ENCODE measurements around the gene KCNE4.
"Not testable (repeated sequence)": the region's sequence is repeated elsewhere in the genome, so short reads cannot be mapped to it uniquely, and the experiment has no call there.

Gene KCNE4

DNA sequence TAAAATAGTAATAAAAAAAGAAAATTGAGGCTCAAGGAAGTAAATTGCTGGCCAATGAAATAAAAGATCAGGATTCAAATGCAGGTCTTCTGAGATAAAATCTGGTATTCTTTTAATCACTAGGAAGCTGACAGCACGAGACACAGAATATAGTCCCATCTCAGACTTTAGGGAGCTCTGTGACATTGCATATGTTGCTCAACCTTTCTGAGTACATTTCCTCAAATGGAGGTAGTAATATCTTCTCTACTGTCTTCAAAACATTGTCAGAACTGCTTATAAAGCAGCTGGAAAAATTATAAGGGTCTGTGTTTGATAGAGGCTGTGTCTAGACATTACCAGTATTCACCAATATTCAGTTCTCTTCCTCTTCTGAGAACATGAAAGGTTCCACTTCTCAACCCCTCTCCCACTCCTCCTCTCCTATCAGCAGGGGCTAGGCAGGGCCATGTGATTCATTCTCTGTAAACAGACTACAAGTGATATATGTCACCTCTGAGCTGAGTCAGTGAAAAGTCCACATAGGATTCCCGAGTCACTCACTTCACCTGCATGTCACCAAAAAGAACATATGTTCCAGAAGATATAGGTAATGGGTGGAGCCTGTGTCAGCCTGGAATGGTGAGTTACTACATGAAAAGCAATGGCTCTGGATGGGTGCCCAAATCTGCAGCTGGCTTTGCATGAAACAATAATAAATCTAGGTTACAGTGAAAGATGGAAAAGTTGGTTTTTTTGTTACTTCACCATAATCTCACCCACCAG lies 7.1 kb downstream of the KCNE4 start:
- DNase-seq: peak; percentile 58

DNA sequence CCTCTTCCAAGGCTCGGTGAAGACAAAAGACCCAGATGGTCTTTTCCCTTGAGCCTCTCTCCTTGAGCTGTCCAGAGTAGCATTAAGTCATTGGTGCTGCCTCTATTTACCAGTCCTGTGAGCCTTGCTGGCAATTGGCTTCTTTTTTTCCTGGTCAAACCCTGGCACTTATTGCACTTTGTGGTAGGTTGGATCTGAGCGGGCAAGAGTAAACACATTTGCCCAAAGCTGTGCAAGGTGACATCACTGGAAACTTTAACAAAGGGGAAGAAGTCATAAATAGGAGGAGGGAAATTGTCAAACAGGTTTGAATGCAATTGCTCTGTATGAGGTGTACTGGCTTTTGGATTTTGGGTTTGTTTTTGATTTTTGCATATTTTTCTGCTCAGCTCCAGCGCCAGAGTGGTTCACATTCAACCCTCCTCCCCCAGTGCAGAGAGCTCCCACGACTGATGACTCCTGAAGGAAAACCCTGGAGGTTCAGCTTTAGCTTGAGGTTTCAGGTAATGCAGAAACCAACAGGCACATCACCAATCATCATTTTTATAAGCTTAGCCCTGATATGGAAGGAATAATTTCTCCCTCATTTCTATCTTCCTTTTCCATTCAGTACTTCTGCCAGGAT lies 8.3 kb downstream of the KCNE4 start:
- peak; percentile 15 for DNase-seq

DNA sequence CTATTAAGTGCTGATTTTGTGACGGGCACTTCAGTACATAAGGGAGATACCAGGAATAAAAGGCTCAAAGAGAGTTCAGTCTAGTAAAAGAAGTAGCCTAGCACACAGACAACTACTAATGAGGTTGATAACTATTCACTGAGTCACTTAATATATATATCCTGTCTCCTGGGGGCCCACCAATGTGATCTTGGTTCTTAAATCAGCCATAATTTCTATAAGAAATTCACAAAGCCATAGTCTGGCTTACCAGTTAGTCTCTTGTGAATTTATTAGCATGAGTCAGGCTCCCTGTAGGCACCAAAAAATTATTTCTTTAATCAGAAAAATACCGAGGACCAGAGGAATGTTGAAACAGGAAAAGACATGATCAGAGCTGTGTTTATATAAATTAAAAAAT lies 10.4 kb downstream of the KCNE4 start:
- DNase-seq: no peak

DNA sequence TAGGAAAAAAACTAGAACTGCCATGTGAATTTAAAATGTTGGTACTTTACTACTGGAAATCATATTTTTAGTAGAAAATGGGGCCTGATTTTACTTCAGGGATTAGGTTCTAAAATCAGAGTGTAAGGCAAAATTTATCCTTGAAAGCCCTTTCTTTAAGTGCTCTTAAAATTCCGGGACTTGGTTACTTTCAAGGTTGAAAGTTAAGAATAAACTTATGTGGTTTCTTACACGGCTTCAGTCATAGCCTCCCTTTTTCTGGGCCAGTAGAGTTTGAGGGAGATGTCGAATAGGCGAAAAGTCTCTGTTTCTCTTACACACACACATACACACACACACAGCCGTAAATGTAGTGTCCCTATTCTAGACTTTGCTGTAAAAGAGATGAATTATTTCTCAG lies 13.1 kb downstream of the KCNE4 start:
- no peak for DNase-seq

DNA sequence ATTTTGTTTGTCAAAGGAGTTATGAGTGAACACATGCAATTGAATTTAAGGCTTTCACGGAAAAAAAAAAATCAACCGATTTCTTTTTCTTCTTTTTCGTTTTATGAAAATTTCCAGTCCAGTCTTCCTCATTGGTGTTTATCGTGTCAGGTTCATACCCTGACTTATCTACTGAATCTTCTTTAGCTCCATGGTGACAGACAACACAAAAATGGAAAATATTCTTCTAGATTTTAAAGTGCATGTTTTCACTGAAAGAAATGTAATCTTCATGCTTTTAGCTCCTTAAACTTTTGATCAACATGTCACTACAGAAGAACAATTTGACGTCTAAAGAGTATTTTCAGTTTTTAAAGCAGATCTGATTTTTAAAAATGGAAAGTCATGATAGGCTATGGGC lies 14.7 kb downstream of the KCNE4 start:
- no peak for DNase-seq

DNA sequence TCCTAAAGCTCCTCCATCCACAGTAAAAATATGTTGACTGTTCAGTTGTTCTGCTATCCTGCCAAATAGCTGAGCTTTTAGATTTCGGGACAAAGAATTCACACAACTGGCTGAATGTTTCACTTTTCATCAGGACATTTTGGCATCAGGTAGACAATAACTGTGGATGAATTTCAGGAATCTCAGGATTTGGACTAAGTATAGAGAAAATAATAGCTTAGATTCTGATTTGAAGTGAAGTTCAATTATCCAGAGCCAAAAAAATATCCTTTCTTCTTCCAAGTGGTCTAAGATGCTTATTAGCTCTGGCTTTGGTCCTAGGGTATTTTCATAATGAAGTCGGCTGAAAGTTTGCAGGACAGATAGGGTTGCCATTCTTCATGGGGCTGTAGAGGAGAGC lies 16.1 kb downstream of the KCNE4 start:
- DNase-seq: no peak

DNA sequence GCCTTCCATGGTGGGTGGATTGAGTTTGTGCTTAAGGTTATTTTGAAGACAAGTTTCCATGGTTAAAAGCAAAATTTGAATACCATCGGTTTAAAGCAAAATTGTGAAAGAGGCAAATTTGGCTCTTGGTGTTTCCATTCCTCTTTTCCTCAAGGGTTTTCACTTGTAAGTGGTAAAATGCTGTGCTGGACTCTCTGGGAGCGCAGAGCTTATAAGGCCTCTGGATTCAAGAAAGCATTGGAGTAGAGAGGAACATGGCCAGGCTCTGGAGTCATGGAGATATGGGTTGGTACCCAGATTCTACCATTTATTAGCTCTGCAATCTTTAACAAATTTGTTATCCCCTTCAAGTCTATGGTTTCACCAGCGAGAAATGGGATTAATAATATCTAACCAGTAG lies 17.5 kb downstream of the KCNE4 start:
- no peak for DNase-seq

DNA sequence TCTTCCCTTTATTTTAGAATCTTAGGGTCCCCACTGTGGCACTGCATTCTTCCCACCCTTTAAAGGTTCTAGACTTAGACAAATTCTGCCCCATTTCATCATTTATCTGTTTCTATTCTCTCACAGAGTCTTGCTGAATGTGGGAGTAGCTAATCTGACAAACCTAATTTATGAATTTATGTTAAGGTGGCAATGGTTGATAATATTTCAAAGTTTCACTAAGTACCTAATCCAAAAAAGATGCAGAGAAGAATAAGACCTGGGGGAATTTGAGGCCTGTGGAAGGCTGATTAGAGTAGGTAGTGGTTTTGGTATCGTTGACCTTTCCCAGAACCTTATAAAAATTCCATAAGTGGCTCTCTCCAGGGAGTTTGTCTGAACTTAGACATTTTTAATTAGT lies 18.0 kb downstream of the KCNE4 start:
- no peak for DNase-seq

DNA sequence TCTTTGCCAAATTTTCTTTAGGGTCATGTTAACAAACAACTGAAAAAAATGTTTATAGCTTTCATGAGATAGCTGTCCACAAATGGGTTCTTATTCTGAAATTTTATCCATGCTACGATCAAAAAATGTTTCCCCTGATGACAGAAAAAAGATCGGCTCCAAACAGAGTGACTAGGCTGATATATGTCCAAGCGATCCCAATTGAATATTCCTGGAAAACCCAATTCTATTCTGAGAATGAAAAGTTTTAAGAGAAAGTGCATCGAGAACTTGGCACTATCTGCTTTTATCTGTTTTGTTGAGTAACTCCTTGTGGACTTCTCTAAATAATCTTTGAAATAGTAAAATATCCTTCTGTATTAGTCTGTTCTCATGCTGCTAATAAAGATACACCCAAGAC lies 19.1 kb downstream of the KCNE4 start:
- no peak for DNase-seq

DNA sequence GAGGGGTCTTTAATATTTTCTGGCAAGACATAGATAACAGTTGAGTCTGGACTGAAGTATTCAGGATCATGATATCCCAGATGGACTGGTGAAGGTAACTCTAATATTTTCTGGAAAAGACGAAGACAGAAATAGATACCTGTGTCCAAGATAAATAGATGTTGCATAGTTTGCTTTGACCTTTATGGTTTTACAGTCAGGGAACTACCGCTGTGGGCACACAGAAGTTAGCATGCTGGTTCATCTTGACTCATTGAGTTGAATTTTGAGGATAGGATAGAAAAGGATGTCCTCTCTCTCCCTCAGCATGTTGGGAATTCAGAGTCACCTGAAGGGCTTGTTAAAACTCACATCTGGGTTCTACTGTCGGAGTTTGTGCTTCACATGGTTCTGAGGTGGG lies 20.8 kb downstream of the KCNE4 start:
- no peak for DNase-seq

DNA sequence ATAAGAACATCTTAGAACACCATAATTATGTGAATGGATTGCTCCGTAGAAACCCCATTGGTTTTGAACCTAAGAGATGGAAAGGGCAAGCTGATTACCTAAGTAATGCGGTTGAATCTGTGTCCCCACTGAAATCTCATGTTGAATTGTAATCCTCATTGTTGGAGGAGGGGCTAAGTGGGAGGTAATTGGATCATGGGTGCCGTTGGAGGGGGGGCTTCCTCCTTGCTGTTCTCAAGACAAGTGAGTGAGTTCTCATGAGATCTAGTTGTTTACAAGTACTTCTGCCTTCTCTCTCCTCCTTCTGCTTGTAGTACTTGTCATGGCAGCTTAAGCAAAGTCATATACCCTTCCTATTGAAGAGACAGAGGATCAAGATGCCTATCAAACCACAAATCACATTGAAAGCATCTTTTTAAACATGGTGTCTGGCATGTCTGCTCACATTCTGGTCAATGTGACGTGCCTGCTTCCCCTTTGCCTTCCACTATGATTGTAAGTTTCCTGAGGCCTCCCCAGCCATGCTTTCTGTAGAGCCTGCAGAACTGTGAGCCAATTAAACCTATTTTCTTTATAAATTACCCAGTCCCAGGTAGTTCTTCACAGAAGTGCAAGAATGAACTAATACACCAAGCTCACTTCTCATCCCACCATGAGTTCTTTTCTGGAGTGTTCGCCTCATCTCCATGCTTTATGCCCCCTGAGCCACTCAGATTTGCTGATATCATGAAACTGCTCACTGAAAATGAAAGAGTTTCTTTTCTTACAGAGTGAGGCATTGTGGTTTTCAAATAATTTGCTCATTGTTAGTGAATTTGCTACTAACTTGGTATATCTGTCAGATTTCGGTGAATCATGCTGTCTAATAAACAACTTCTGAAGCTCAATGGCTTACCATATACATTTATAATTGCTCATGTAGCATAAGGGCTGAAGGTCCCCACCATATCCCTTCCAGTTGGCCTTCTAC lies 23.6 kb downstream of the KCNE4 start:
- DNase-seq: no peak

DNA sequence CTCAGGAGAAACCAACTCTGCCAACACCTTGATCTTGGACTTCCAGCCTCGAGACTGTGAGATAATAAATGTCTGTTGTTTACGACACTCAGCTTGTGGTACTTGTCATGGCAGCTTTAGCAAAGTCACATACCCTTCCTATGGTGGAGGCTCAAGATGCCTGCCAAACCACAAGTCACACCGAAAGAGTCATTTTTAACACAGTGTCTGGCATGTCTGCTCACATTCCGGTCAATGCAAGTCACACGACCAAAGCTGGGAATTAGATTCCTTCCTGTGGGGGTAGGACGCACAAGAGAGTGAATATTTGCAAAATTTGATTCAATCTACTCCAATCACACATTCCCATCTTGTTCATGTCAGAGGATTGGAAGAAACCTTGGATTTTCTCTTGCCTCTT lies 24.6 kb downstream of the KCNE4 start:
- DNase-seq: no peak

DNA sequence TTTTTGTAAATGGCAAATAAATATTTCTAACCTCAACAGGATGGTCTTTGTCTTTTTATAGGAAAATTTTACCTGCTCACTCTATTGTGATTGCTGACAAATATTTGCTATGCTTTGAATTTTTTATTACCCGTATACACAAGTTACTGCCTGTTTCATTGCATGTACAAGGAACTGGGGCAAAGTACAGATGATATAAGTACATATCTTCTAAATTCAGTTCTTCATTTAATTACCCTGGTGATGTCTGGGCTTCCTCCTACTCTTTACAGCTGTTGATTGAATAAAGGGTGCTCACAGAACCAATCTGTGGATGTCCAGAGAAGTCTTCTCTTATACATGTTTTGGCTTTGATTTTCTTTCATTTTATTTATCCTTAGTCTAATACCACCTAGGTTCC lies 26.5 kb downstream of the KCNE4 start:
- no peak for DNase-seq

DNA sequence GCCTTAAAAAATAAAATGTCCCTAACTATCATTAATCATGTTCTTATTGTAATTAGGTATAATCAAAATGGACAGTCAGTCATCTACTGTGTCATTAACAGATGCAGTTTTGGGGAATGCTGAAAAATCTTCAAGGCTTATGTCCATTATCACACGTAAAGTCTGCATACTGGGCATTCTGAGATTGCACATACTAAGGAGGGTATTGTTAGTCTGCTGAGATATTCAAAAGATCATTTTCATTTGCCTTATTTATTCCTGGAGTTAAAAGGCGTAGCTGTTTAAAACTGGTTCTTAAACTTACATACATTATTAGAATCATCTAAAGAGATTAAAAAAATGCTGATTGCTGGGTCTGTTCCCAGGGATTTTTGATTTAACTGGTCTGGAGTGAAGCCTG lies 27.4 kb downstream of the KCNE4 start:
- no peak for DNase-seq

DNA sequence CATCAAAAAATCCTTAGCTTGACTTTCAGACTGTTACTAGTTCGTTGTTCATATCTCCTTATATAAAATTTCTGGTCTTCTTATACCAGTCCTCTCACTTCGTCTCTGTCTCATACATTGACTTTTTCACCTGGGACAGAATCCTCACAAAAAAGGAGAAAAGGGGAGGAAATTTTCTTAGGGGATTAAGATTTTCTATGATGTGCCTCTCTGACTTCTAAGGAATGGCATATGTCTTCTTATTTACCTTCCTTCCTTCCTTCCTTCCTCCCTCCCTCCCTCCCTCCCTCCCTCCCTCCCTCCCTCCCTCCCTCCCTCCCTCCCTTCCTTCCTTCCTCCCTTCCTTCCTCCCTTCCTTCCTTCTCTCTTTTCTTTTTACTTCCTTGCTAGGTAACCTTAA lies 27.9 kb downstream of the KCNE4 start:
- no peak for DNase-seq

DNA sequence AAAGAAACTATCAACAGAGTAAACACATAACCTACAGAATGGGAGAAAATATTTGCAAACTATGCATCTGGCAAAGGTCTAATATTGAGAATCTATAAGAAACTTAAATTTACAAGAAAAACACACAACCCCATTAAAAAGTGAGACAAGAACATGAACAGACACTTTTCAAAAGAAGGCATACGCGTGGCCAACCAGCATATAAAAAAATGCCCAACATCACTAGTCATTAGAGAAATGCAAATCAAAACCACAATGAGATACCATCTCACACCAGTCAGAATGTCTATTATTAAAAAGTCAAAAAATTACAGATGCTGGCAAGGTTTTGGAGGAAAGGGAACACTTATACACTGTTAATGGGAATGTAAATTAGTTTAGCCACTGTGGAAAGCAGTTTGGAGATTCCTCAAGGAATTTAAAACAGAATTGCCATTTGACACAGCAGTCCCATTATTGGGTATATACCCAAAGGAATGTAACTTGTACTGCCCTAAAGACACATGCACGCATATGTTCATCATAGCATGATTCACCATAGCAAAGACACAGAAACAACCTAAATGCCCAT lies 28.9 kb downstream of the KCNE4 start:
- DNase-seq: not testable (repeated sequence)

DNA sequence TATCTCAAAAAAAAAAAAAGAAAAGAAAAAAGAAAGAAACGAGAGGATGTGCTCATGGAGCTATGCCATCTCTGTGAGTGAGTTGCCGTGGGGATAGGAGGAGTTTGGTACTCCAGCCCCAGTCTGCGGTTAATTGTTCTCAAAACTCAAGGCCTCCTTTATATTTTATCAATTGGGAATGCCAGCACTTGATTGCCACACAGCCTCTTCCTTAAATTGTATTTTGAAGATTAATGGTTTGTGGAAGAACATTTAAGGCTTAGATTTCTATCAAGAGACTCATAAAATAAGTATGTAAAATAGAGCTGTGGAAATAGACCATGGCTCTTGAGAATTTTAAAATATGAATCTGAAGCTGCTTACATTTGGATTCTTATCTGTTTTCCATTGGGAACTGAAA lies 29.8 kb downstream of the KCNE4 start:
- DNase-seq: no peak

DNA sequence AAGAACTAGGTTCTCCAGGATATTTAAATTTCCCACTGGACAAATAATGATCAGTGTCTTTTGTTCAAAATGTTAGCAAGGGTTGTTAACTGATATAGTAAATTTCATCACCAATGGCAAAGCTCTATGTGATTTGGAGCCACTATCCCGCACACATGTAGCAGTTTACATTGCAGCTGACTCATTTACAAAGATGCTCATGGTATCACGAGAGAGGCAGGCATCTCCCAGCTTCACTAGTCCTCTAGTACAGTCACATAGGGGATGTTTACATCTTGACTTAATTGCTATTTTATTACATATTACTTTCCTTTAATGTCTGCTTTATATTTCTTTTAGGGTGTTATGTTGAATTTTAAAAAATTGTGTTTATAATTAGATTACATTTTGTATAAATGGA lies 30.7 kb downstream of the KCNE4 start:
- no peak for DNase-seq

DNA sequence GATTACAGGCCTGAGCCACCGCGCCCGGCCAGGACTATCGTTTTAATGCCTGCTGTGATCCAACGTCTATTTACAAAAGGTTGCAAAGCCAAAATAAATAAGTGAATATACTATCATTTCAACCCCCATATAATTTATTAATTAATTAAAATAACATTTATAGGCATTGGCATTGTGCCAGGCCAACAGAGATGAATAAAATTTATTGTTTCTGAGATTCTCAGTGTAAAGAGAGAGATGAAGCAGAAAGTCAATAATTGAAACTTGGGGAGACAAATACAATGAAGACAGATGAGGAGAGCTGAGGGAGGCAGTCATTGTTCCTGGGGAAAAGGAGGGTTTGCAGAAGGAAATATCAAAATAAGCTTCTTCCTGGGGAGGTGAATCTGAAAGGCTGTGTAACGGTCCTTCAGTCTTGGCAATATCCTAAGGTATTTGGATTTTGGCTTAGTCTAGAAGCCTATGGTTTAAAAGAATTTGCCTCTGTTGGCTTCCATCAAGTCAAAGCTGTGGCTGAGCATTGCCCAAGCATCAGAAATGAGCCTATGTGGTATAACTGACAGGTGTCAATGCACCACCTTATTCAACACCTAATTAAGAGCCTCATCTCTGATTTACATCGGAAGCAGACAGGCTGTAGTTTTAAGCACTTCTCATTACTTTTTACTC lies 31.5 kb downstream of the KCNE4 start:
- DNase-seq: no peak

DNA sequence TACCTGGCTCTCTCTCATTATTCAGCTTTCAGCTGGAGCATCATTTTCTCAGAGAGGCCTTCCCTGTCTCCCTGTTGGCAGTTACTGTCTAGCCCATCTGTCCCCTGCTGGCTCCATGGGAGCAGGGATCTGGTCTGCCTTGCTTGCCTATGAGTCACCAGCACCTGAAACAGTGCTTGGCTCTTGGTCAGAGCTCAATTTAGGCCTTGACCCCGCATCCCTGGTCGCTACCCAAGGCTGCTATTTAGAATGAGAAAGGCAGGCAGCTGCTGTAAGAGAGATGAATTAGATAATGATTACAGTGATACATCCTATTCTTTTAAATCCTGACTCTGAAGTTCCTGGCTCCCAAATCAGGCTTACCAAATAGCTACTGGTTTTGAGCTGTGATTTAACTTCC lies 32.9 kb downstream of the KCNE4 start:
- no peak for DNase-seq

DNA sequence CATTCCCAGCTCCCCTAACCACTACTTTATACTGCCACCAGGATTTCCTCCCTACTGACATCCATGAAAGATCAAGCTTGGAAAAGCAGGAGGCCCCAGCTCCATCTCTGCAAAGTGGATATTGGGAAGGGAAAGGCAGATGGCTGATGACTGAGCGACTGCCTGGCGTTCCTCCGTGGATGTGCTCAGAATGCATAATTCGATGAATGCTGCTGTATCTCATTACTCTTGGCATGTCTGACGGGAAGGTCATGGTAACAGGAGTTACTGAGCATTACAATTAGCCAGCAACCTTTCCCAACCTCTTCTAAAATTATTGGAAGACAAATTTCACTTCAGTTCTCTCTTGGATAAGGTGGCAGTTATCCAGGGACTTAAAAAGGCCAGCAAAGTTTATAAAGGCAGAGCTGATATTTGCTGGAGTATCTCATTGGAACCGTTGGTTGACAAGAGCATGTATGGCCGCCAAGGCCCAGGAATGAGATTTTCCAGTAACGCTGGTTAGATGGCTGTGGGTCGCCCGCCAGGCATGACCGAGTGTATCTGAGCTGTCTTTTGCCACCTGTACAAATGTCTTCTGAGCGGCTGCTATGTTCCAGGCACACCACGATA lies 34.5 kb downstream of the KCNE4 start:
- DNase-seq: no peak

DNA sequence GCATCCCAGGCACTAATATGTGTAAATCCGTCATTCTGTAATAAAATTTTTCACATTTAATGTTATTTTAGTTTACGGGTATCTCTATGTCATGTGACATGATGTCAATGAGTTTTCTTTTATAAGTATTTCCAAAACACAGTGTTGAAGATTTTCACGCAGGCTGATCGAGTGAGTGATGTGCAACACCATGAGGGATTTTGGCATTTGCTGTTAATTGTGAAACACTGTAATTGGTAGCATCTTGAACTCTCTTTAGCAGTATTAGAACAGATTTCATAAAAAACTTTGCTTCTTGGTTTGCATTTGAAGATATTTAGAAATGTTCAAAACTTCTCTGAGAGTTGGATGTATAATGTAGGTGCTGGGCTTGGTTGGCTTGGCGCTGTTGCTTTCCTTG lies 35.5 kb downstream of the KCNE4 start:
- no peak for DNase-seq

All from NCI-H2029 (cell line).